SU-DHL-6 (cell line): ENCODE measurements around the gene SLC36A1.

ENCODE experiments used
- H2AFZ ChIP-seq: fragments of 200-600 bp; sonication (generic); 2 replicates; pipeline ENCODE4 v1.6.1; 2014; ENCODE audit warnings: low read depth, mild to moderate bottlenecking, moderate library complexity, mixed read lengths, antibody characterized with exemption, low read length; ENCODE audit not compliant: severe bottlenecking
- H3F3A ChIP-seq: fragments of 200-600 bp; shearing (Covaris generic); 2 replicates; pipeline ENCODE4 v1.6.0; 2016; ENCODE audit warnings: antibody characterized with exemption, mild to moderate bottlenecking; ENCODE audit not compliant: insufficient read depth
- H3K27ac ChIP-seq: fragments of 200-600 bp; sonication (generic); 2 replicates; pipeline ENCODE4 v1.5.1; 2016; ENCODE audit warnings: low read depth, mild to moderate bottlenecking, low read length, moderate library complexity, mixed read lengths
- H3K27me3 ChIP-seq: fragments of 200-600 bp; sonication (generic), shearing (Covaris generic); 2 replicates; pipeline ENCODE4 v1.6.0; 2014; ENCODE audit warnings: mild to moderate bottlenecking, low read length
- H3K36me3 ChIP-seq: fragments of 200-600 bp; sonication (generic); 2 replicates; pipeline ENCODE4 v1.6.1; 2014; ENCODE audit warnings: mild to moderate bottlenecking, low read length, mixed read lengths
- H3K4me2 ChIP-seq: fragments of 300-600, 200-600 bp; shearing (Covaris generic), sonication (generic); 2 replicates; pipeline ENCODE4 v1.6.0; 2014; ENCODE audit warnings: low read length, low read depth, mild to moderate bottlenecking; ENCODE audit not compliant: poor library complexity, severe bottlenecking
- H3K4me3 ChIP-seq: fragments of 200-600 bp; sonication (generic); 2 replicates; pipeline ENCODE4 v1.5.1; 2014; ENCODE audit warnings: antibody characterized with exemption, low read length, mild to moderate bottlenecking, mixed read lengths; ENCODE audit not compliant: insufficient read depth, poor library complexity, severe bottlenecking
- H3K79me2 ChIP-seq: fragments of 200-600 bp; sonication (generic); 2 replicates; pipeline ENCODE4 v1.6.1; 2014; ENCODE audit warnings: mild to moderate bottlenecking, low read length, moderate library complexity; ENCODE audit not compliant: insufficient read depth
- H3K9ac ChIP-seq: fragments of 200-600 bp; sonication (generic); 2 replicates; pipeline ENCODE4 v1.7.0; 2014; ENCODE audit warnings: mild to moderate bottlenecking, low read length
- H3K9me2 ChIP-seq: fragments of 200-600 bp; sonication (generic); replicated peaks from 2 replicates; pipeline ENCODE4 v1.6.1; 2014; ENCODE audit warnings: low read length; ENCODE audit not compliant: insufficient read depth
- H3K9me3 ChIP-seq: fragments of 200-600 bp; sonication (generic); 2 replicates; pipeline ENCODE4 v1.6.1; 2014; ENCODE audit warnings: low read length, mixed read lengths; ENCODE audit not compliant: insufficient read depth
- H4K20me1 ChIP-seq: fragments of 200-600 bp; sonication (generic); 2 replicates; pipeline ENCODE4 v1.6.1; 2014; ENCODE audit warnings: low read depth, mild to moderate bottlenecking, antibody characterized with exemption, low read length, moderate library complexity, mixed read lengths
- EZH2phosphoT487 ChIP-seq: fragments of 200-600 bp; sonication (generic), shearing (Covaris generic); conservative IDR thresholded peaks from 2 replicates; pipeline ENCODE4 v1.6.1; 2018; ENCODE audit warnings: mild to moderate bottlenecking, antibody characterized with exemption, low read length, moderate library complexity, mixed read lengths
- TF ChIP-seq, protein P1 (sequence below): fragments of 200-600 bp; sonication (generic); IDR thresholded peaks from one replicate; pipeline ENCODE4 v1.5.1; 2017; ENCODE audit warnings: antibody characterized with exemption, mild to moderate bottlenecking, low read length, moderate library complexity; ENCODE audit not compliant: insufficient read depth, poor library complexity, severe bottlenecking

The SLC36A1 gene

DNA sequence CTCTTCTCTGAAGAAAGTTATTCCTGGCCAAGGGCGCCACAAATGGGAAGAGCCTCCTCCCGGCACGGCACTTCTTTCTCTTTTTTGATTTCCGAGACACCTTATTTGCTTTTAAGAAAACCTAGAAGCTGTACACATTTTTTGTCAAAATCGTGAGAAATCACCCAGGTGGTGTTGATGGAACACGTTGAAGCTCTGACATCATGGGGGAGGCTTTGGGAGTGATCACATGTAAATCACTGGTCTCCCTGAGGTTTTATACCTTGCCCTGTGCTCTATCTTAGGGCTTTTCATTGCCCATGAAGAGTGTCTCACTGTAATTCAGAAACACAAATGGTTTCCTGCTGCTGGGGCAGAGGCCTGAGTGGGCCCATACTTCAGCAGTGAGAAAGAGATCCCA is 27.4 kb downstream of the SLC36A1 start:
- no peak for TF ChIP-seq EZH2phosphoT487
- TF ChIP-seq, protein P1, sequence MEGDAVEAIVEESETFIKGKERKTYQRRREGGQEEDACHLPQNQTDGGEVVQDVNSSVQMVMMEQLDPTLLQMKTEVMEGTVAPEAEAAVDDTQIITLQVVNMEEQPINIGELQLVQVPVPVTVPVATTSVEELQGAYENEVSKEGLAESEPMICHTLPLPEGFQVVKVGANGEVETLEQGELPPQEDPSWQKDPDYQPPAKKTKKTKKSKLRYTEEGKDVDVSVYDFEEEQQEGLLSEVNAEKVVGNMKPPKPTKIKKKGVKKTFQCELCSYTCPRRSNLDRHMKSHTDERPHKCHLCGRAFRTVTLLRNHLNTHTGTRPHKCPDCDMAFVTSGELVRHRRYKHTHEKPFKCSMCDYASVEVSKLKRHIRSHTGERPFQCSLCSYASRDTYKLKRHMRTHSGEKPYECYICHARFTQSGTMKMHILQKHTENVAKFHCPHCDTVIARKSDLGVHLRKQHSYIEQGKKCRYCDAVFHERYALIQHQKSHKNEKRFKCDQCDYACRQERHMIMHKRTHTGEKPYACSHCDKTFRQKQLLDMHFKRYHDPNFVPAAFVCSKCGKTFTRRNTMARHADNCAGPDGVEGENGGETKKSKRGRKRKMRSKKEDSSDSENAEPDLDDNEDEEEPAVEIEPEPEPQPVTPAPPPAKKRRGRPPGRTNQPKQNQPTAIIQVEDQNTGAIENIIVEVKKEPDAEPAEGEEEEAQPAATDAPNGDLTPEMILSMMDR = no peak
- H3K9me3 ChIP-seq = no peaks in the 10 kb centered on the region
- H3K36me3 ChIP-seq = 0 out of 2 replicates have a peak, but pooled peaks cover 3% of the 10 kb centered on the region
- no peaks in the 10 kb centered on the region for H3K9me2 ChIP-seq
- no peak overlapping the region for H3K27ac ChIP-seq
- H3K9ac ChIP-seq = no peak overlapping the region
- H2AFZ ChIP-seq = no peak overlapping the region
- no peaks in the 10 kb centered on the region for H3K27me3 ChIP-seq
- no peaks in the 10 kb centered on the region for H3K79me2 ChIP-seq
- H3F3A ChIP-seq = no peaks in the 10 kb centered on the region
- no peaks in the 10 kb centered on the region for H4K20me1 ChIP-seq
- no peak overlapping the region for H3K4me3 ChIP-seq
- H3K4me2 ChIP-seq = no peak overlapping the region

DNA sequence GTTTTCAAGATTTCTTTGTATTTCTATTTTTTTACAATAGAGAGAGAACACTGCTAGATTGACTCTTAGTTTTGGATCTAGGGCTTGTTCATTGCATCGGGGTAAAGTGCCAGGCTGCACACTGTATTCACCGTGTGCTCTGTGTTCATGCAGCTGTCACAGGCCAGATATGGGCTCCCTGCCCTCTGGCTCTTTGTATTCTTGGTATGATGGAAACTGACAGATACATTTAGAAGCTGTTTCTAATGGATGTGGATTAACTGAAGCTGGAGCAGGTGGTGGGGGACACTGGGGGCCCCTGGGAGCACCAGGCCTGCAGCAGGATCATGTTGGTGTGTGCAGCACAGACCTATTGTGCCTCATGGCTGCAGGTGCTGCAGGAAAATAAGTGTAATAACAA is 28.0 kb downstream of the SLC36A1 start:
- H4K20me1 ChIP-seq = no peaks in the 10 kb centered on the region
- H3K9me2 ChIP-seq = no peaks in the 10 kb centered on the region
- H3K79me2 ChIP-seq = no peaks in the 10 kb centered on the region
- TF ChIP-seq EZH2phosphoT487 = no peak
- TF ChIP-seq, protein P1 = no peak
- no peak overlapping the region for H3K4me3 ChIP-seq
- H3K36me3 ChIP-seq = no peaks in the 10 kb centered on the region
- no peaks in the 10 kb centered on the region for H3K27me3 ChIP-seq
- H2AFZ ChIP-seq = no peak overlapping the region
- H3F3A ChIP-seq = no peaks in the 10 kb centered on the region
- H3K9ac ChIP-seq = no peak overlapping the region
- no peak overlapping the region for H3K4me2 ChIP-seq
- no peaks in the 10 kb centered on the region for H3K9me3 ChIP-seq
- H3K27ac ChIP-seq = no peak overlapping the region

DNA sequence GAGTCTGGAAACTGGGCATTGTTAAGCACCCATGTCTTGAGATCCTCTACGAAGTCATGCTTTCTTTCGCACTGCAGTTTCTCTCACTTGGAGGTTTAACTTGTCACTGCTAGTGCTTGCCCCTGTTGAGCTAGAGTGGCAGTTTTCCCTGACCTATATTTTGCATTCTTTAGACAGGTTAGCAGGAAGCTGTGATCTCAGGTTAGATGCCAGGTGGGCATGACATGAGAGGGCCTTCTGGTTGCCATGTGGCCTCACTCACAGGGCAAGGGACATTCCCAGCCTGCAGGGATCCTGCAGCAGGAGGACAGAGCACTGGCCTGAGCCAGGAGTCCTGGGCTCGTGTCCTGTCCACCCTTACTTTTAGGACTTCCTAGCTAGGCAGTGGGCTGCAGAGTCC is 28.6 kb downstream of the SLC36A1 start:
- H4K20me1 ChIP-seq = no peaks in the 10 kb centered on the region
- no peak overlapping the region for H2AFZ ChIP-seq
- H3K79me2 ChIP-seq = no peaks in the 10 kb centered on the region
- H3K9ac ChIP-seq = no peak overlapping the region
- H3K9me2 ChIP-seq = no peaks in the 10 kb centered on the region
- no peaks in the 10 kb centered on the region for H3K27me3 ChIP-seq
- H3K27ac ChIP-seq = no peak overlapping the region
- H3K9me3 ChIP-seq = no peaks in the 10 kb centered on the region
- H3K36me3 ChIP-seq = no peaks in the 10 kb centered on the region
- H3K4me2 ChIP-seq = no peak overlapping the region
- TF ChIP-seq, protein P1 = no peak
- no peak for TF ChIP-seq EZH2phosphoT487
- no peak overlapping the region for H3K4me3 ChIP-seq
- H3F3A ChIP-seq = no peaks in the 10 kb centered on the region
